ENCODE measurements around the gene BCO2.
"Not testable (repeated sequence)": the region's sequence is repeated elsewhere in the genome, so short reads cannot be mapped to it uniquely, and the experiment has no call there.

BCO2 gene

DNA sequence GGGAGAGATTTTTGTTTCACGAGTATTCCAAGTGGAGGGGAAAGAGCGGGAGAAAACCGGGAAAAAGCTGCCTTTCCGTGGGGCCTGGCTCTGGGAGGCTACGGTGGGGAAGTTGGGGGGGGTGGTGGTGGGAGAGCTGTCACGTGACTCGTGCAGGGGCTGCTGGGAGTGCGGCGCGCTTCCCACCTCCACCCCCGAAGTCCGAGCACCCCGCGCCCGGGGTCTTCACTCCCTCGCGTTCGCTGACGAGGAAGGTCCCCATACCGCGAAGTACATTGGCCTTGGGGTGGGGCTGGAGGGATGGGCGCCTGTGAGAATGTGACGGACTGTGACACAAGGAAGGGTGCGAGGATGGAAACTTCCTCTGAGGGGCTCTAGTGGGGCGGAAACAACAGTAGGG is 8.2 kb upstream of the BCO2 start, which contains the start of gene TEX12:
TSS of gene TEX12 (plus strand) at position 228 of the 400 bp plus-strand sequence. CDS start 1,897 bp downstream, outside the sequence.
- no peak for DNase-seq

DNA sequence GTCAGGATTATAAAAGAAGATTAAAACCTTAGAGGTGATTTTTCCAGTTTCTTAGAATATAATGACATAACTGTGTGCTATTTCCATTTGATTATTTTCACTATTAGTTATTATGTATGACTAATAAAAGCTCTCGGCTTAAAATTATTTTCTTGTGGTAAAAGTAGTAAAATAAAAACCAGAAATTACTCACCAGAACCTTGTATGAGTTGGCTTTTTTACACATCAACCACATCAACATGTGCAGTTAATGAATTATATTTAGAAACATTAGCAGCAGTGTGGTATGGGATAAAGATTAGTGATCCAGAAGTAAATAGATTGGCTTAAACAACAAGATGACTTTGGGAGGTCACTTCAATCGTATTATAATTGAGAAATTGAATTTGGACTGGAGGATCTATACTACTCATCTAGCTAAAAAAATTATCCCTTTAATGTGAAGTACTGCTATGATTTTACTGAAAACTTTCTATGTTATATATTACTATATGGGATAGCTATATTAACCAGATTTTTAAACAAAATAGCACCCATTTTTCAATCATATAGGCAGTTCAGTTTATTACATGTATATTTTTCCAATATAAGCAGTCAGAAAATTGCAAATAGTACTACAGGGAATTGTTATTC is 2.8 kb upstream of the BCO2 start:
- no peak for DNase-seq

DNA sequence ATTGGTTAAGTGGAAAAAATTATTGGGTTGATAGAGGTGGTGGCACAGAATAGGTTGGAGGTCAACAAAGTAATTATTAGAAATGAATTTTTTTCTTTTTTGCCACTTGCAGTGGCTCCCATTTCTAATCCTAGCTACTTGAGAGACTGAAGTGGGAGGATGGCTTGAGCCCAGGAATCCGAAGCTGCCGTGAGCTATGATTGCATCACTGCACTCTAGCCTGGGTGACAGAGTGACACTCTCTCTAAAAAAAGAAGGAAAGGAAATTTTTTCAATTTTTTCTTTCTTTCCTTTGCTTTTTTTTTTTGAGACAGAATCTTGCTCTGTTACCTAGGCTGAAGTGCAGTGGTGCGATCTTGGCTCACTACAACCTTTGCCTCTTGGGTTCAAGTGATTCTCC is 2.2 kb upstream of the BCO2 start:
- DNase-seq: no peak

DNA sequence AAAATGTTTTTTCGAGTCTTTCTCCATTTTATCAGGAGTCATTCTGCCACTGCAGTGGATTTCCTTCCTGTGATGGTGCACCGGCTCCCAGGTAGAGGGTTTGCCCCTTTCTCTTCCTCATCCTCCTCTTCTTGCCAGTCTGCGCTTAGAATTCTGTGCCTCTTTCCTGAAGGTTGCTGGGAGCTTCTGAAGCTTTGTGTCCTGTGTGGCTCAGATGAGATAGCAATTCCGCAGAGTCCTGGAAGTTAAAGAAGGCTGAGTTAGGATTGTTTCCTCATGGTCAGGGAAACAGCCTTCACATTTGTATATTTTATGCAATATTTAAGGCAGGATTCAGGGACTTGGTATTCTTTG is 264 bp downstream of the BCO2 start:
- no peak for DNase-seq

GRCh38 chr11:112176077-112176476 is 765 bp downstream of the BCO2 start:
- no peak for DNase-seq

- DNase-seq: no peak
Measured at GRCh38 chr11:112177589-112177988, 2.3 kb downstream of the BCO2 start.

GRCh38 chr11:112178428-112178827 is 3.1 kb downstream of the BCO2 start:
- no peak for DNase-seq

DNA sequence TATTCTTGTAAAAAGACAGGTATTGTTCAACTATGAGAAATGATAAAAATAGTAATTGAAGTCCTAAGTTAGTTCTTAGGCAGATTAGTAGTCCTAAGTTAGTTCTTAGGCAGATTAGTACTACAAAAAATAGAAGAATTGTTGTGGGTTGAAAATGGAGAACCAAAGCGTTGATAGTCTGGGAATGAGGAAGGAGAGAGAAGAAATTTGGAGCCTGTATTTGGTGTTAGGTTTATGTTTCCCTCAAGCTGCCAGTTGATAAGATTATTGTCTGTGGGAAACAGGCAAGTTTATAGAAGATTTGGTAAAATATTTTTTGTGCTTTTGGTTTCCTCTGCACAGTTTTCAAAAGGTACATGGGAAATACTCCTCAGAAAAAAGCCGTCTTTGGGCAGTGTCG is 3.6 kb downstream of the BCO2 start:
- no peak for DNase-seq

GRCh38 chr11:112179601-112180000 is 4.3 kb downstream of the BCO2 start:
- no peak for DNase-seq

DNA sequence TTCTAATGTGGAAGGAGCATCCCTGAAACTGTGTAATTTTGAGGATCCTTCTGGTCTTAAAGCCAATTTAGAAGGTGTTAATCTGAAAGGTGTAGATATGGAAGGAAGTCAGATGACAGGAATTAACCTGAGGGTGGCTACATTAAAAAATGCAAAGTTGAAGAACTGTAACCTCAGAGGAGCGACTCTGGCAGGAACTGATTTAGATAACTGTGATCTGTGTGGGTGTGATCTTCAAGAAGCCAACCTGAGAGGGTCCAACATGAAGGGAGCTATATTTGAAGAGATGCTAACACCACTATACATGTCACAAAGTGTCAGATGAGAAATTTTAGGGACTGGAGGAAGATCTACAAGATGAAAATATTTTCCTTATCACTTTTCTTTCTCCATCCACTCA is 7.6 kb downstream of the BCO2 start:
- DNase-seq: no peak

GRCh38 chr11:112185883-112186282 is 10.6 kb downstream of the BCO2 start:
- DNase-seq: no peak

GRCh38 chr11:112186304-112186703 is 11.0 kb downstream of the BCO2 start:
- no peak for DNase-seq

- not testable (repeated sequence) for DNase-seq
Measured at GRCh38 chr11:112195113-112195512, 19.8 kb downstream of the BCO2 start.

GRCh38 chr11:112195951-112196351 is 20.6 kb downstream of the BCO2 start:
- DNase-seq: no peak

GRCh38 chr11:112196519-112197087 is 21.3 kb downstream of the BCO2 start:
- DNase-seq: no peak

DNA sequence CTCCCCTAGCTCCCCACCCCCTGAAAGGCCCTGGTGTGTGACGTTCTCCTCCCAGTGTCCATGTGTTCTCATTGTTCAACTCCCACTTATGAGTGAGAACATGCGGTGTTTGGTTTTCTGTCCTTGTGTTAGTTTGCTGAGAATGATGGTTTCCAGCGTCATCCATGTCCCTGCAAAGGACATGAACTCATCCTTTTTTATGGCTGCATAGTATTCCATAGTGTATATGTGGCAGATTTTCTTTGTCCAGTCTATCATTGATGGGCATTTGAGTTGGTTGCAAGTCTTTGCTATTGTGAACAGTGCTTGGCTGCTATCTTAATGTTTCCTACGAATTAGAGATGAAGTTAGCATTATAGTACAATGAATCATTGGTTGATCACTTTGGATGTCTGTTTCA is 23.8 kb downstream of the BCO2 start:
- not testable (repeated sequence) for DNase-seq

DNA sequence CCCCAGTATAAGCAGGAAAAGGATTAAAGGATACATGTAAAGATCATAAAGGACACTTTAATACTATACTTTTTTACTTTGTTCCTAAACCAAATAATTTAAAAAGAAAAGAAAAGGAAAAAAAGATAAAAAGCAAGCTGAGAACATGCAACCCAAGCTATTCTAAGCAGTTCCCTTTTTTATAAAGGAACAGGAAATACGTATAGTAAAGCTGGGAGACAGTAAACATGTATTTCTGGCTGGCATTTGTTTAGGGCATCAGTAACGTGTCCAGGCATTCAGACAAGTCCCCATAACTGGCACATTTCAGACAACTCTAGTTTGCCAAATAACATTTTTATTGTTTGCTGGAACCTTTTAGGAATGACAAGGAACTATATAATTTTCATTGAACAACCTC is 24.9 kb downstream of the BCO2 start:
- DNase-seq: no peak

GRCh38 chr11:112206071-112206470 is 30.8 kb downstream of the BCO2 start:
- DNase-seq: no peak

DNA sequence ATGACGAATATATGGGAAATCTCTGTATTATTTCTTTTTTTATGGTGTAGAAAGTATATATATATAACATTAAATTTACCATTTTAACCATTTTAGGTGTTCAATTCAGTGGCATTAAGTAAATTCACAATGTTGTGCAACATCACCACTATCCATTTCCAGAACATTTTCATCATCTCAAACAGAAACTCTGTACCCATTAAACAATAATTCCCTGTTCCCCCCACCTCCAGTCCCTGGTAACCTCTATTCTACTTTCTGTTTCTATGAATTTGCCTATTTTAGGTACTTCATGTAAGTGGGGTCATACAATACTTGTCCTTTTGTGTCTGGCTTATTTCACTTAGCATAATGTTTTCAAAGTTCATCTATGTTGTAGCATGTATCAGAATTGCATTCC is 35.6 kb downstream of the BCO2 start:
- no peak for DNase-seq

- no peak for DNase-seq
Measured at GRCh38 chr11:112211536-112211935, 36.2 kb downstream of the BCO2 start.

GRCh38 chr11:112212290-112212689 is 37.0 kb downstream of the BCO2 start:
- DNase-seq: no peak

GRCh38 chr11:112212710-112213109 is 37.4 kb downstream of the BCO2 start:
- DNase-seq: no peak

DNA sequence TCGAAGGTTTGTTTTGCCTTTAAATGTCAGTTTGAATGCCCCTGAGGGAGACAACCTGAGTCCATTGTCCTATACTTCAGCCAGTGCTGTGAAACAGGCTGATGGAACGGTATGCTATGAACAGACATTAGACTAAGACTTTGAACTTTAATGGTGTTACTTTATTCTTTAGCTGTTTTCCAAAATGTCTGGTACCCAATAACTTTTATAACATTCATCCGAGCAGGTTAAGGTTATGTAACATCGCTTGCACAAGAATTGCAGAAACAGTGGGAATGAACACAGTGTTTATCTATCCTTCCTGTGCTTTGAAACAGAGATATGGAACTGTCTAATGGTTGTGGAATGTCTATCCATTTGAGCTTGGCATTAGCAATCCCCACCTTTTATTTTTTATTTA is 38.4 kb downstream of the BCO2 start:
- DNase-seq: no peak

DNA sequence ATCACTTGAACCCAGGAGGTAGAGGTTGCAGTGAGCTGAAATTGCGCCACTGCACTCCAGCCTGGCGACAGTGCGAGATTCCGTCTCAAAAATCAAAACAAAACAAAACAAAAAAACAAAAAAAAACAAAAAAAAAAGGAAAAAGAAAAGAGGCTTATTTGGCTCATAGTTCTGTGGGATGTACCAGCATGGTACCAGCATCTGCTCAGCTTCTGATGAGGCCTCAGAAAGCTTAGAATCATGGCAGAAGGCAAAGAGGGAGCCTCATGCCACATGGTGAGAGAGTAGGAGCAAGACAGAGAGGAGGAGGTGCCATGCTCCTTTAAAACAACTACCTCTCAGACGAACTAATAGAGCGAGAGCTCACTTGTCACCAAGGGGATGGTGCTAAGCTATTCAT is 40.3 kb downstream of the BCO2 start:
- no peak for DNase-seq

GRCh38 chr11:112216561-112217105 is 41.3 kb downstream of the BCO2 start:
- DNase-seq: no peak

Data from cortex of kidney (tissue), 1 donor.